ENCODE measurements around the gene CX3CR1.

DNA sequence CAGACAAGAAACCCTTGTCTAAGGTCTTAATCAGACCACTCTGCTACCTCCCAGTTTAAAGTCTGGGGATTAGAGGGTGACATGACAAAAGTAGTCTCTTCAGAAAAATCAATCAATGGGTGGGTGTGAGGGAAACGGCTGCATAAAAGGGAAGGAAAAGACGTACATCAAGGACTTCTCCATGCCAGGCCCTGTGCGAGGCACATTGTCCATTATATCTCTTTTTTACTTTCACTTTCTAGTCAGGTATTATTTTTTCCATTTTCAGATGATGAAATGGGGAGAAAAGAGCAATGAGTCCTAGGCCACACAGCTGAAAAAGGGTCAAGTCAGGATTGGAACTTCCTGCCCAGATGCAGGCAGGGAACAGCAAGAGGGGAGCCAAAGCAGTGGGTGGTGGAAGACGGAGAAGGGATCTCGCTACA, 4.6 kb upstream of the CX3CR1 start:
- TF ChIP-seq POLR2A (IDR thresholded peaks at IDR 0.05) = no peak
- TF ChIP-seq, protein P1, sequence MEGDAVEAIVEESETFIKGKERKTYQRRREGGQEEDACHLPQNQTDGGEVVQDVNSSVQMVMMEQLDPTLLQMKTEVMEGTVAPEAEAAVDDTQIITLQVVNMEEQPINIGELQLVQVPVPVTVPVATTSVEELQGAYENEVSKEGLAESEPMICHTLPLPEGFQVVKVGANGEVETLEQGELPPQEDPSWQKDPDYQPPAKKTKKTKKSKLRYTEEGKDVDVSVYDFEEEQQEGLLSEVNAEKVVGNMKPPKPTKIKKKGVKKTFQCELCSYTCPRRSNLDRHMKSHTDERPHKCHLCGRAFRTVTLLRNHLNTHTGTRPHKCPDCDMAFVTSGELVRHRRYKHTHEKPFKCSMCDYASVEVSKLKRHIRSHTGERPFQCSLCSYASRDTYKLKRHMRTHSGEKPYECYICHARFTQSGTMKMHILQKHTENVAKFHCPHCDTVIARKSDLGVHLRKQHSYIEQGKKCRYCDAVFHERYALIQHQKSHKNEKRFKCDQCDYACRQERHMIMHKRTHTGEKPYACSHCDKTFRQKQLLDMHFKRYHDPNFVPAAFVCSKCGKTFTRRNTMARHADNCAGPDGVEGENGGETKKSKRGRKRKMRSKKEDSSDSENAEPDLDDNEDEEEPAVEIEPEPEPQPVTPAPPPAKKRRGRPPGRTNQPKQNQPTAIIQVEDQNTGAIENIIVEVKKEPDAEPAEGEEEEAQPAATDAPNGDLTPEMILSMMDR (IDR thresholded peaks at IDR 0.05) = no peak
